Measurements from ENCODE around the gene ACTR10.

ACTR10 gene

DNA sequence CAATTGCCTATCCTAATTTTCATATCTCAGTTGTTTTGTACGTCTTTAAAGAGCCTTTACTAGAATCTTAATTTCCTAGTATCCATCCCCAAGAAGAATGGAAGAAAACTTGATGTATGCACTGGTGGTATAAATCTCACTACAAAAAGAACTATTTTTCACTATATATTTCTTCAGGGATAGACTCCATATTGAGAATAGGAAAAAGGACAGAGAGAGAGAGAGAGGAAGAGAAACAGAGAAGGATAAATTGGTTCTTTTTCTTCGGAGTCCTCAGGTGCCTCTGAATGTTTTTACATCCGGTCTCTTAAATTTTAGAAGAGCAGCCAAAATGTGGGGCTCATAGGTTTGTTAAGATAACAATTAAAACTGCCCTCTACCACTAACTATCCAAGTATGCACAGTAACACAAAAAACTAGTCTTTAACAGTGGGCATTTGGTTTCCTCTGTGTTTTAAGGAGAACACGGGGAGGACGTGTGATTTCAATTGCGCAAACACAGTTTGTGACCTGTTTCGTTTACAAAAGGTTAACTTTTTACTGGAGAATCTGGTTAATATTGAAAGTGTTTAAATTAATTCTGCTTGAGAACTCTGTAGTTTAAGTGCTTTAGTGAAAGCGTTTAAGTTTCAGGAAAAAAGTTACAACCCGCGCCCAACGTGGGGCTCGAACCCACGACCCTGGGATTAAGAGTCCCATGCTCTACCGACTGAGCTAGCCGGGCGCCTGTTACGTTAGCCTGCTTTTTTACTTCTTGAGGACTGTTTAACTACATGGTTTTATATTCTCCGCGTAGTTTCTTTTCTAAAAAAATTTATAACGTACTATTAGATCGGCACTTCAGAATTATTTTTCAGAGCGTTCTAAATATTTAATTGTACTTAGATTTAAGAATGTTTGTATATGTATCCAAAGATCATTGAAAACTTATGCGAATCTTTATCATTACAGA lies 39.6 kb downstream of the ACTR10 start:
- Histone ChIP-seq H3K4me1 (ENCODE audit: control insufficient read depth, insufficient read depth, low read length) (peaks cover 5% of the 10 kb centered on the region; the same call in 1 of the 2 replicates), H3K36me3 (ENCODE audit: control insufficient read depth in 2 of 2, insufficient read depth in 1 of 2, low read length in 2 of 2) (peaks cover 0 to 5% of the 10 kb centered on the region in 2 experiments; a peak in 1 of 3 replicates), H3K27ac (ENCODE audit: extremely low read depth, low read depth, low read length) (peak overlapping the region; percentile 31; the same call in 1 of the 2 replicates), H3K4me3 (ENCODE audit: low read depth, low read length) (peak overlapping the region; percentile 67), H3K9me3 (ENCODE audit: control insufficient read depth, insufficient read depth, low read depth, low read length) (no peaks in the 10 kb centered on the region)
- POLR2A ChIA-PET, result interaction anchor here (0.6 to 1.4 kb wide), 3 partner anchors 10 to 59 kb away, joined by 3 to 5 read pairs (median 3); partner anchors contain the start of gene ARID4A
- CTCF ChIA-PET, result no interaction called here
- TF ChIP-seq ZNF792 (tag by site-specific recombination; IDR thresholded peaks at IDR 0.05), result no peak
- TF ChIP-seq ZNF175 (tag by site-specific recombination; IDR thresholded peaks at IDR 0.05), result no peak
- no peak for TF ChIP-seq ZNF785 (tag by site-specific recombination; IDR thresholded peaks at IDR 0.05)
- TF ChIP-seq ZNF335 (tag by site-specific recombination; conservative IDR thresholded peaks at IDR 0.05), result peak; percentile 66
- TF ChIP-seq, protein P1, sequence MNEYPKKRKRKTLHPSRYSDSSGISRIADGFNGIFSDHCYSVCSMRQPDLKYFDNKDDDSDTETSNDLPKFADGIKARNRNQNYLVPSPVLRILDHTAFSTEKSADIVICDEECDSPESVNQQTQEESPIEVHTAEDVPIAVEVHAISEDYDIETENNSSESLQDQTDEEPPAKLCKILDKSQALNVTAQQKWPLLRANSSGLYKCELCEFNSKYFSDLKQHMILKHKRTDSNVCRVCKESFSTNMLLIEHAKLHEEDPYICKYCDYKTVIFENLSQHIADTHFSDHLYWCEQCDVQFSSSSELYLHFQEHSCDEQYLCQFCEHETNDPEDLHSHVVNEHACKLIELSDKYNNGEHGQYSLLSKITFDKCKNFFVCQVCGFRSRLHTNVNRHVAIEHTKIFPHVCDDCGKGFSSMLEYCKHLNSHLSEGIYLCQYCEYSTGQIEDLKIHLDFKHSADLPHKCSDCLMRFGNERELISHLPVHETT (tag by site-specific recombination; IDR thresholded peaks at IDR 0.05), result 0 out of 2 replicates have a peak, but pooled peaks have one; percentile 22
- TF ChIP-seq ZNF292 (tag by site-specific recombination; IDR thresholded peaks at IDR 0.05; ENCODE audit: borderline replicate concordance, low read depth), result no peak
- TF ChIP-seq, protein P2, sequence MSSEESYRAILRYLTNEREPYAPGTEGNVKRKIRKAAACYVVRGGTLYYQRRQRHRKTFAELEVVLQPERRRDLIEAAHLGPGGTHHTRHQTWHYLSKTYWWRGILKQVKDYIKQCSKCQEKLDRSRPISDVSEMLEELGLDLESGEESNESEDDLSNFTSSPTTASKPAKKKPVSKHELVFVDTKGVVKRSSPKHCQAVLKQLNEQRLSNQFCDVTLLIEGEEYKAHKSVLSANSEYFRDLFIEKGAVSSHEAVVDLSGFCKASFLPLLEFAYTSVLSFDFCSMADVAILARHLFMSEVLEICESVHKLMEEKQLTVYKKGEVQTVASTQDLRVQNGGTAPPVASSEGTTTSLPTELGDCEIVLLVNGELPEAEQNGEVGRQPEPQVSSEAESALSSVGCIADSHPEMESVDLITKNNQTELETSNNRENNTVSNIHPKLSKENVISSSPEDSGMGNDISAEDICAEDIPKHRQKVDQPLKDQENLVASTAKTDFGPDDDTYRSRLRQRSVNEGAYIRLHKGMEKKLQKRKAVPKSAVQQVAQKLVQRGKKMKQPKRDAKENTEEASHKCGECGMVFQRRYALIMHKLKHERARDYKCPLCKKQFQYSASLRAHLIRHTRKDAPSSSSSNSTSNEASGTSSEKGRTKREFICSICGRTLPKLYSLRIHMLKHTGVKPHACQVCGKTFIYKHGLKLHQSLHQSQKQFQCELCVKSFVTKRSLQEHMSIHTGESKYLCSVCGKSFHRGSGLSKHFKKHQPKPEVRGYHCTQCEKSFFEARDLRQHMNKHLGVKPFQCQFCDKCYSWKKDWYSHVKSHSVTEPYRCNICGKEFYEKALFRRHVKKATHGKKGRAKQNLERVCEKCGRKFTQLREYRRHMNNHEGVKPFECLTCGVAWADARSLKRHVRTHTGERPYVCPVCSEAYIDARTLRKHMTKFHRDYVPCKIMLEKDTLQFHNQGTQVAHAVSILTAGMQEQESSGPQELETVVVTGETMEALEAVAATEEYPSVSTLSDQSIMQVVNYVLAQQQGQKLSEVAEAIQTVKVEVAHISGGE (tag by site-specific recombination; conservative IDR thresholded peaks at IDR 0.05; ENCODE audit: low read depth), result 0 out of 2 replicates have a peak, but pooled peaks have one; percentile 20
- TF ChIP-seq ZNF473 (tag by site-specific recombination; IDR thresholded peaks at IDR 0.05), result no peak
- TF ChIP-seq, protein P3, sequence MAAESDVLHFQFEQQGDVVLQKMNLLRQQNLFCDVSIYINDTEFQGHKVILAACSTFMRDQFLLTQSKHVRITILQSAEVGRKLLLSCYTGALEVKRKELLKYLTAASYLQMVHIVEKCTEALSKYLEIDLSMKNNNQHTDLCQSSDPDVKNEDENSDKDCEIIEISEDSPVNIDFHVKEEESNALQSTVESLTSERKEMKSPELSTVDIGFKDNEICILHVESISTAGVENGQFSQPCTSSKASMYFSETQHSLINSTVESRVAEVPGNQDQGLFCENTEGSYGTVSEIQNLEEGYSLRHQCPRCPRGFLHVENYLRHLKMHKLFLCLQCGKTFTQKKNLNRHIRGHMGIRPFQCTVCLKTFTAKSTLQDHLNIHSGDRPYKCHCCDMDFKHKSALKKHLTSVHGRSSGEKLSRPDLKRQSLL (tag by site-specific recombination; IDR thresholded peaks at IDR 0.05), result no peak
- TF ChIP-seq SCRT2 (tag by site-specific recombination; IDR thresholded peaks at IDR 0.05), result no peak
- TF ChIP-seq MEIS1 (CRISPR knock-in tag; IDR thresholded peaks at IDR 0.05; ENCODE audit: borderline replicate concordance), result no peak
- peak; percentile 33; the same call in 1 of the 2 replicates for TF ChIP-seq ZSCAN30 (tag by site-specific recombination; IDR thresholded peaks at IDR 0.05)
- 0 out of 2 replicates have a peak, but pooled peaks have one; percentile 50 for TF ChIP-seq MYNN (tag by site-specific recombination; IDR thresholded peaks at IDR 0.05; ENCODE audit: borderline replicate concordance)
- TF ChIP-seq HOXA7 (CRISPR knock-in tag; IDR thresholded peaks at IDR 0.05; ENCODE audit: borderline replicate concordance), result no peak
- peak; percentile 44; the same call in 1 of the 2 replicates for TF ChIP-seq ZNF362 (tag by site-specific recombination; IDR thresholded peaks at IDR 0.05)
- no peak for TF ChIP-seq ZNF248 (tag by site-specific recombination; IDR thresholded peaks at IDR 0.05)
- TF ChIP-seq ZNF394 (tag by site-specific recombination; IDR thresholded peaks at IDR 0.05; ENCODE audit: borderline replicate concordance), result no peak
- TF ChIP-seq, protein P4, sequence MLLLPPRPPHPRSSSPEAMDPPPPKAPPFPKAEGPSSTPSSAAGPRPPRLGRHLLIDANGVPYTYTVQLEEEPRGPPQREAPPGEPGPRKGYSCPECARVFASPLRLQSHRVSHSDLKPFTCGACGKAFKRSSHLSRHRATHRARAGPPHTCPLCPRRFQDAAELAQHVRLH (tag by site-specific recombination; IDR thresholded peaks at IDR 0.05), result 0 out of 2 replicates have a peak, but pooled peaks have one; percentile 23
- TF ChIP-seq ZNF416 (tag by site-specific recombination; IDR thresholded peaks at IDR 0.05), result no peak
- TF ChIP-seq, protein P5, sequence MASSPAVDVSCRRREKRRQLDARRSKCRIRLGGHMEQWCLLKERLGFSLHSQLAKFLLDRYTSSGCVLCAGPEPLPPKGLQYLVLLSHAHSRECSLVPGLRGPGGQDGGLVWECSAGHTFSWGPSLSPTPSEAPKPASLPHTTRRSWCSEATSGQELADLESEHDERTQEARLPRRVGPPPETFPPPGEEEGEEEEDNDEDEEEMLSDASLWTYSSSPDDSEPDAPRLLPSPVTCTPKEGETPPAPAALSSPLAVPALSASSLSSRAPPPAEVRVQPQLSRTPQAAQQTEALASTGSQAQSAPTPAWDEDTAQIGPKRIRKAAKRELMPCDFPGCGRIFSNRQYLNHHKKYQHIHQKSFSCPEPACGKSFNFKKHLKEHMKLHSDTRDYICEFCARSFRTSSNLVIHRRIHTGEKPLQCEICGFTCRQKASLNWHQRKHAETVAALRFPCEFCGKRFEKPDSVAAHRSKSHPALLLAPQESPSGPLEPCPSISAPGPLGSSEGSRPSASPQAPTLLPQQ (tag by site-specific recombination; IDR thresholded peaks at IDR 0.05), result no peak
- no peak for TF ChIP-seq ZNF16 (tag by site-specific recombination; IDR thresholded peaks at IDR 0.05; ENCODE audit: low read depth)
- 0 out of 2 replicates have a peak, but pooled peaks have one; percentile 16 for TF ChIP-seq ZNF629 (tag by site-specific recombination; IDR thresholded peaks at IDR 0.05)
- TF ChIP-seq PRDM1 (tag by site-specific recombination; IDR thresholded peaks at IDR 0.05), result peak; percentile 81
- TF ChIP-seq ZNF843 (tag by site-specific recombination; IDR thresholded peaks at IDR 0.05), result no peak
- no peak for TF ChIP-seq ZBTB21 (tag by site-specific recombination; IDR thresholded peaks at IDR 0.05)
- peak; percentile 84; the same call in 1 of the 2 replicates for TF ChIP-seq ZNF660 (tag by site-specific recombination; IDR thresholded peaks at IDR 0.05)
- no peak for TF ChIP-seq ZFP37 (tag by site-specific recombination; IDR thresholded peaks at IDR 0.05)
- no peak for TF ChIP-seq ZEB2 (tag by site-specific recombination; IDR thresholded peaks at IDR 0.05)
